SH-SY5Y (cell line): Measurements from ENCODE around the gene SCD5.

Source experiments
- GATA2 ChIP-seq: IDR thresholded peaks from 2 replicates; pipeline ENCODE4 v1.6.1; 2011; ENCODE audit warnings: mild to moderate bottlenecking, low read depth, low read length
- GATA3 ChIP-seq: IDR thresholded peaks from 2 replicates; pipeline ENCODE4 v1.6.1; 2011; ENCODE audit warnings: low read depth, mild to moderate bottlenecking, low read length, moderate library complexity

The SCD5 gene

GRCh38 chr4:82706349-82707000 is 92.1 kb downstream of the SCD5 start:
- no peak for TF ChIP-seq GATA2
- no peak for TF ChIP-seq GATA3

- TF ChIP-seq GATA2 = no peak
These were observed 92.7 kb downstream of the SCD5 start for GRCh38 chr4:82705928-82706300.

- TF ChIP-seq GATA3 (no peak), GATA2 (no peak)
These were observed 93.2 kb downstream of the SCD5 start for GRCh38 chr4:82705169-82705927.

- TF ChIP-seq GATA2 (no peak), GATA3 (no peak)
These were observed 94.4 kb downstream of the SCD5 start for GRCh38 chr4:82704156-82704555.

GRCh38 chr4:82698412-82698811 is 100.2 kb downstream of the SCD5 start:
- TF ChIP-seq GATA3 = no peak
- TF ChIP-seq GATA2 = no peak

- no peak for TF ChIP-seq GATA2
- TF ChIP-seq GATA3 = no peak
These were observed 101.0 kb downstream of the SCD5 start for GRCh38 chr4:82697561-82697960.

GRCh38 chr4:82696117-82696860 is 102.3 kb downstream of the SCD5 start:
- TF ChIP-seq GATA2 (no peak), GATA3 (no peak)

GRCh38 chr4:82694892-82695291 is 103.7 kb downstream of the SCD5 start:
- TF ChIP-seq GATA3 (no peak), GATA2 (no peak)

GRCh38 chr4:82694046-82694445 is 104.5 kb downstream of the SCD5 start:
- TF ChIP-seq GATA2 (no peak), GATA3 (no peak)

GRCh38 chr4:82692101-82692780 is 106.4 kb downstream of the SCD5 start:
- TF ChIP-seq GATA3 (no peak), GATA2 (no peak)

- TF ChIP-seq GATA2 = no peak
- no peak for TF ChIP-seq GATA3
These were observed 107.2 kb downstream of the SCD5 start for GRCh38 chr4:82691431-82691830.

GRCh38 chr4:82688091-82688795 is 110.4 kb downstream of the SCD5 start:
- no peak for TF ChIP-seq GATA3
- TF ChIP-seq GATA2 = no peak

- TF ChIP-seq GATA2 (no peak), GATA3 (no peak)
These were observed 111.1 kb downstream of the SCD5 start for GRCh38 chr4:82687531-82687930.

- TF ChIP-seq GATA2 = no peak
- TF ChIP-seq GATA3 = no peak
These were observed 116.8 kb downstream of the SCD5 start for GRCh38 chr4:82681754-82682153.

- TF ChIP-seq GATA2 (no peak), GATA3 (no peak)
These were observed 117.8 kb downstream of the SCD5 start for GRCh38 chr4:82680834-82681233.
